K562 (cell line): ENCODE results near the gene FMN1. TPM values are rescaled to one million over a fixed set of nuclear protein-coding genes. Genes with fewer than 3 reads are reported as not detected.

Experiments used
- SMAD3 ChIP-seq: fragments of 450-650 bp; formaldehyde crosslinking; conservative IDR thresholded peaks from 2 replicates; pipeline ENCODE4 v1.4.0; 2020; ENCODE audit warnings: mild to moderate bottlenecking
- ZNF77 ChIP-seq: fragments of 250-450 bp; sonication (Bioruptor Pico); IDR thresholded peaks from 2 replicates; pipeline ENCODE4 v1.5.0; 2020
- polyA plus RNA-seq, 8 experiments: library from polyadenylated mRNA; depleted of rRNA in 4 of 8; stranded (reverse) in 5 of 8; unstranded in 3 of 8; fragments of >200 nt; fragmentation: Nextera tagmentation in 2 of 8; fragmentation: Illumina TruSeq in 1 of 8; extraction: Ambion mirVana in 2 of 8; extraction: Trizol in 1 of 8; gene quantifications; 2 replicates each; pipeline versions ENCODE4 v1.2.1 to v1.2.3, GENCODE V29; 2011 to 2014; ENCODE audit warnings: inconsistent platforms in 1 of 8, missing spikeins in 1 of 8
- total RNA-seq, 7 experiments: library from RNA; depleted of rRNA in 6 of 7; stranded (reverse); fragments of >200 nt in 6 of 7; fragmentation: Illumina TruSeq in 2 of 7; extraction: Trizol in 2 of 7; gene quantifications; 2 replicates each; pipeline versions ENCODE4 v1.2.1 to v1.2.3, GENCODE V29; 2011 to 2021; ENCODE audit warnings: low replicate concordance in 1 of 7
- TF ChIP-seq, protein P1 (sequence below): fragments of 200-600 bp; sonication (generic); IDR thresholded peaks from one replicate; pipeline ENCODE4 v1.6.1; 2012; ENCODE audit warnings: mild to moderate bottlenecking, low read depth, low read length, inconsistent platforms

The FMN1 gene
- total and polyA plus RNA-seq, 9 of the 15 experiments (the other 6 are each of a cell fraction or from before 2014, with no cell fraction given), result 0.03 to 0.07 (median 0.04) TPM; not detected in 6

DNA sequence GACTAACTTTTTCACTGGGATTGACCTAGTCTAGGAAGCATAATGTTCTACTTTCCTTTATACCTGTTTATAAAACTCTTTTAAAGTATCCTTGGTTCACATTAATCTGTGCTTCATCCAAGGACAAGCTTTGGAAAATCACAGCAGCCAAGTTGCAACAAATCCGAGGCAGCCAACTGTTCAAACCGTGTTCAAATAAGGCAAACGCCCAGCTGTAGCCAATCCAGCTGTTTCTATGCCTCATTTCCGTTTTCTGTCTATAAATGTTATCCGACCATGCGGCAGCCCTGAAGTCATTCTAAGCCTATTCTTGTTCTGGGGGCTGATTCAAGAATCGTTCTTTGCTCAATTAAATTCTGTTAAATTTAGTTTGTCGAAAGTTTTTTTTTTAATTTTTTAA is 78.3 kb downstream of the FMN1 start (continued):
- TF ChIP-seq, protein P1, sequence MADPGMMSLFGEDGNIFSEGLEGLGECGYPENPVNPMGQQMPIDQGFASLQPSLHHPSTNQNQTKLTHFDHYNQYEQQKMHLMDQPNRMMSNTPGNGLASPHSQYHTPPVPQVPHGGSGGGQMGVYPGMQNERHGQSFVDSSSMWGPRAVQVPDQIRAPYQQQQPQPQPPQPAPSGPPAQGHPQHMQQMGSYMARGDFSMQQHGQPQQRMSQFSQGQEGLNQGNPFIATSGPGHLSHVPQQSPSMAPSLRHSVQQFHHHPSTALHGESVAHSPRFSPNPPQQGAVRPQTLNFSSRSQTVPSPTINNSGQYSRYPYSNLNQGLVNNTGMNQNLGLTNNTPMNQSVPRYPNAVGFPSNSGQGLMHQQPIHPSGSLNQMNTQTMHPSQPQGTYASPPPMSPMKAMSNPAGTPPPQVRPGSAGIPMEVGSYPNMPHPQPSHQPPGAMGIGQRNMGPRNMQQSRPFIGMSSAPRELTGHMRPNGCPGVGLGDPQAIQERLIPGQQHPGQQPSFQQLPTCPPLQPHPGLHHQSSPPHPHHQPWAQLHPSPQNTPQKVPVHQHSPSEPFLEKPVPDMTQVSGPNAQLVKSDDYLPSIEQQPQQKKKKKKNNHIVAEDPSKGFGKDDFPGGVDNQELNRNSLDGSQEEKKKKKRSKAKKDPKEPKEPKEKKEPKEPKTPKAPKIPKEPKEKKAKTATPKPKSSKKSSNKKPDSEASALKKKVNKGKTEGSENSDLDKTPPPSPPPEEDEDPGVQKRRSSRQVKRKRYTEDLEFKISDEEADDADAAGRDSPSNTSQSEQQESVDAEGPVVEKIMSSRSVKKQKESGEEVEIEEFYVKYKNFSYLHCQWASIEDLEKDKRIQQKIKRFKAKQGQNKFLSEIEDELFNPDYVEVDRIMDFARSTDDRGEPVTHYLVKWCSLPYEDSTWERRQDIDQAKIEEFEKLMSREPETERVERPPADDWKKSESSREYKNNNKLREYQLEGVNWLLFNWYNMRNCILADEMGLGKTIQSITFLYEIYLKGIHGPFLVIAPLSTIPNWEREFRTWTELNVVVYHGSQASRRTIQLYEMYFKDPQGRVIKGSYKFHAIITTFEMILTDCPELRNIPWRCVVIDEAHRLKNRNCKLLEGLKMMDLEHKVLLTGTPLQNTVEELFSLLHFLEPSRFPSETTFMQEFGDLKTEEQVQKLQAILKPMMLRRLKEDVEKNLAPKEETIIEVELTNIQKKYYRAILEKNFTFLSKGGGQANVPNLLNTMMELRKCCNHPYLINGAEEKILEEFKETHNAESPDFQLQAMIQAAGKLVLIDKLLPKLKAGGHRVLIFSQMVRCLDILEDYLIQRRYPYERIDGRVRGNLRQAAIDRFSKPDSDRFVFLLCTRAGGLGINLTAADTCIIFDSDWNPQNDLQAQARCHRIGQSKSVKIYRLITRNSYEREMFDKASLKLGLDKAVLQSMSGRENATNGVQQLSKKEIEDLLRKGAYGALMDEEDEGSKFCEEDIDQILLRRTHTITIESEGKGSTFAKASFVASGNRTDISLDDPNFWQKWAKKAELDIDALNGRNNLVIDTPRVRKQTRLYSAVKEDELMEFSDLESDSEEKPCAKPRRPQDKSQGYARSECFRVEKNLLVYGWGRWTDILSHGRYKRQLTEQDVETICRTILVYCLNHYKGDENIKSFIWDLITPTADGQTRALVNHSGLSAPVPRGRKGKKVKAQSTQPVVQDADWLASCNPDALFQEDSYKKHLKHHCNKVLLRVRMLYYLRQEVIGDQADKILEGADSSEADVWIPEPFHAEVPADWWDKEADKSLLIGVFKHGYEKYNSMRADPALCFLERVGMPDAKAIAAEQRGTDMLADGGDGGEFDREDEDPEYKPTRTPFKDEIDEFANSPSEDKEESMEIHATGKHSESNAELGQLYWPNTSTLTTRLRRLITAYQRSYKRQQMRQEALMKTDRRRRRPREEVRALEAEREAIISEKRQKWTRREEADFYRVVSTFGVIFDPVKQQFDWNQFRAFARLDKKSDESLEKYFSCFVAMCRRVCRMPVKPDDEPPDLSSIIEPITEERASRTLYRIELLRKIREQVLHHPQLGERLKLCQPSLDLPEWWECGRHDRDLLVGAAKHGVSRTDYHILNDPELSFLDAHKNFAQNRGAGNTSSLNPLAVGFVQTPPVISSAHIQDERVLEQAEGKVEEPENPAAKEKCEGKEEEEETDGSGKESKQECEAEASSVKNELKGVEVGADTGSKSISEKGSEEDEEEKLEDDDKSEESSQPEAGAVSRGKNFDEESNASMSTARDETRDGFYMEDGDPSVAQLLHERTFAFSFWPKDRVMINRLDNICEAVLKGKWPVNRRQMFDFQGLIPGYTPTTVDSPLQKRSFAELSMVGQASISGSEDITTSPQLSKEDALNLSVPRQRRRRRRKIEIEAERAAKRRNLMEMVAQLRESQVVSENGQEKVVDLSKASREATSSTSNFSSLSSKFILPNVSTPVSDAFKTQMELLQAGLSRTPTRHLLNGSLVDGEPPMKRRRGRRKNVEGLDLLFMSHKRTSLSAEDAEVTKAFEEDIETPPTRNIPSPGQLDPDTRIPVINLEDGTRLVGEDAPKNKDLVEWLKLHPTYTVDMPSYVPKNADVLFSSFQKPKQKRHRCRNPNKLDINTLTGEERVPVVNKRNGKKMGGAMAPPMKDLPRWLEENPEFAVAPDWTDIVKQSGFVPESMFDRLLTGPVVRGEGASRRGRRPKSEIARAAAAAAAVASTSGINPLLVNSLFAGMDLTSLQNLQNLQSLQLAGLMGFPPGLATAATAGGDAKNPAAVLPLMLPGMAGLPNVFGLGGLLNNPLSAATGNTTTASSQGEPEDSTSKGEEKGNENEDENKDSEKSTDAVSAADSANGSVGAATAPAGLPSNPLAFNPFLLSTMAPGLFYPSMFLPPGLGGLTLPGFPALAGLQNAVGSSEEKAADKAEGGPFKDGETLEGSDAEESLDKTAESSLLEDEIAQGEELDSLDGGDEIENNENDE, result no peak
- TF ChIP-seq SMAD3 (CRISPR knock-in tag), result no peak
- no peak for TF ChIP-seq ZNF77 (CRISPR knock-in tag)
